ENCODE results near the gene FETUB. TPM values are rescaled to one million over a fixed set of nuclear protein-coding genes. Genes with fewer than 3 reads are reported as not detected.

Gene FETUB
- total RNA-seq, 1 donor from 2014 or later: not detected

- Mint-ChIP-seq H3K4me3 (ENCODE audit: unreplicated experiment) (no peak overlapping the region), H3K4me1 (ENCODE audit: low read depth, unreplicated experiment) (no peaks in the 10 kb centered on the region), H3K27ac (ENCODE audit: unreplicated experiment) (no peak overlapping the region), H3K36me3 (ENCODE audit: unreplicated experiment) (no peaks in the 10 kb centered on the region), H3K9me3 (ENCODE audit: unreplicated experiment) (no peaks in the 10 kb centered on the region), H3K27me3 (ENCODE audit: unreplicated experiment) (no peaks in the 10 kb centered on the region)
- TF ChIP-seq, protein P1, sequence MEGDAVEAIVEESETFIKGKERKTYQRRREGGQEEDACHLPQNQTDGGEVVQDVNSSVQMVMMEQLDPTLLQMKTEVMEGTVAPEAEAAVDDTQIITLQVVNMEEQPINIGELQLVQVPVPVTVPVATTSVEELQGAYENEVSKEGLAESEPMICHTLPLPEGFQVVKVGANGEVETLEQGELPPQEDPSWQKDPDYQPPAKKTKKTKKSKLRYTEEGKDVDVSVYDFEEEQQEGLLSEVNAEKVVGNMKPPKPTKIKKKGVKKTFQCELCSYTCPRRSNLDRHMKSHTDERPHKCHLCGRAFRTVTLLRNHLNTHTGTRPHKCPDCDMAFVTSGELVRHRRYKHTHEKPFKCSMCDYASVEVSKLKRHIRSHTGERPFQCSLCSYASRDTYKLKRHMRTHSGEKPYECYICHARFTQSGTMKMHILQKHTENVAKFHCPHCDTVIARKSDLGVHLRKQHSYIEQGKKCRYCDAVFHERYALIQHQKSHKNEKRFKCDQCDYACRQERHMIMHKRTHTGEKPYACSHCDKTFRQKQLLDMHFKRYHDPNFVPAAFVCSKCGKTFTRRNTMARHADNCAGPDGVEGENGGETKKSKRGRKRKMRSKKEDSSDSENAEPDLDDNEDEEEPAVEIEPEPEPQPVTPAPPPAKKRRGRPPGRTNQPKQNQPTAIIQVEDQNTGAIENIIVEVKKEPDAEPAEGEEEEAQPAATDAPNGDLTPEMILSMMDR (IDR thresholded peaks at IDR 0.05; ENCODE audit: partially characterized antibody, unreplicated experiment): no peak
- DNase-seq: no peak
Observed at GRCh38 chr3:186646106-186646505, 5.9 kb downstream of the FETUB start.

- no peak for DNase-seq
- no peak overlapping the region for H3K27ac Mint-ChIP-seq (ENCODE audit: unreplicated experiment)
- H3K36me3 Mint-ChIP-seq (ENCODE audit: unreplicated experiment): no peaks in the 10 kb centered on the region
- peaks cover 1% of the 10 kb centered on the region for H3K27me3 Mint-ChIP-seq (ENCODE audit: unreplicated experiment)
- H3K9me3 Mint-ChIP-seq (ENCODE audit: unreplicated experiment): no peaks in the 10 kb centered on the region
- TF ChIP-seq, protein P1 (IDR thresholded peaks at IDR 0.05; ENCODE audit: partially characterized antibody, unreplicated experiment): no peak
- H3K4me3 Mint-ChIP-seq (ENCODE audit: unreplicated experiment): no peak overlapping the region
- no peaks in the 10 kb centered on the region for H3K4me1 Mint-ChIP-seq (ENCODE audit: low read depth, unreplicated experiment)
Observed at GRCh38 chr3:186646841-186647240, 6.6 kb downstream of the FETUB start.

DNA sequence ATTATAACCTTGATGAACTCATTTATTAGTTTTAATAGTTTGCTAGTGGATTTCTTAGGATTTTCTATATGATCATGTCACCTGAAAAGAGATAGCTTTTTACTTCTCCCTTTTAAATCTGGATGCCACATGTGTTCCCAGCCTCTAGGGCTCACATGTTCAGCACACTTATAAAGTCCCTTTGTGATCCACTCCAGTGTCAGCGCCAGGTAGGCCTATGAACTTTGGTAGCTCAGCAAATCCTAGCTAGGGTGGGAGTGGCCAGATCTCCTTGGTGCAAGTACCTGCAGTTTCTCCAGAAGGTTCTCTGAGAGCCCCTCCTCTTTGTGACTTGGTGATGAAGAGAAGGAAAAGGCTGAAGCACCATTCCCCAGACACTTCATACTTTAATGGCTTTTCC is 8.7 kb downstream of the FETUB start:
- no peak overlapping the region for H3K27ac Mint-ChIP-seq (ENCODE audit: unreplicated experiment)
- no peak for DNase-seq
- H3K9me3 Mint-ChIP-seq (ENCODE audit: unreplicated experiment): no peaks in the 10 kb centered on the region
- TF ChIP-seq, protein P1 (IDR thresholded peaks at IDR 0.05; ENCODE audit: partially characterized antibody, unreplicated experiment): no peak
- no peaks in the 10 kb centered on the region for H3K36me3 Mint-ChIP-seq (ENCODE audit: unreplicated experiment)
- H3K27me3 Mint-ChIP-seq (ENCODE audit: unreplicated experiment): peaks cover 4% of the 10 kb centered on the region
- no peaks in the 10 kb centered on the region for H3K4me1 Mint-ChIP-seq (ENCODE audit: low read depth, unreplicated experiment)
- H3K4me3 Mint-ChIP-seq (ENCODE audit: unreplicated experiment): no peak overlapping the region

GRCh38 chr3:186651678-186652215 is 11.5 kb downstream of the FETUB start:
- H3K9me3 Mint-ChIP-seq (ENCODE audit: unreplicated experiment): no peaks in the 10 kb centered on the region
- TF ChIP-seq, protein P1 (IDR thresholded peaks at IDR 0.05; ENCODE audit: partially characterized antibody, unreplicated experiment): no peak
- H3K4me3 Mint-ChIP-seq (ENCODE audit: unreplicated experiment): no peak overlapping the region
- H3K27ac Mint-ChIP-seq (ENCODE audit: unreplicated experiment): no peak overlapping the region
- H3K36me3 Mint-ChIP-seq (ENCODE audit: unreplicated experiment): peaks cover 3% of the 10 kb centered on the region
- peaks cover 4% of the 10 kb centered on the region for H3K27me3 Mint-ChIP-seq (ENCODE audit: unreplicated experiment)
- no peak for DNase-seq
- no peaks in the 10 kb centered on the region for H3K4me1 Mint-ChIP-seq (ENCODE audit: low read depth, unreplicated experiment)

- H3K36me3 Mint-ChIP-seq (ENCODE audit: unreplicated experiment): peaks cover 3% of the 10 kb centered on the region
- H3K9me3 Mint-ChIP-seq (ENCODE audit: unreplicated experiment): peaks cover under 1% of the 10 kb centered on the region
- TF ChIP-seq, protein P1 (IDR thresholded peaks at IDR 0.05; ENCODE audit: partially characterized antibody, unreplicated experiment): no peak
- no peak for DNase-seq
- H3K4me1 Mint-ChIP-seq (ENCODE audit: low read depth, unreplicated experiment): no peaks in the 10 kb centered on the region
- peaks cover 4% of the 10 kb centered on the region for H3K27me3 Mint-ChIP-seq (ENCODE audit: unreplicated experiment)
- no peak overlapping the region for H3K4me3 Mint-ChIP-seq (ENCODE audit: unreplicated experiment)
- no peak overlapping the region for H3K27ac Mint-ChIP-seq (ENCODE audit: unreplicated experiment)
Observed at GRCh38 chr3:186653080-186653707, 13.0 kb downstream of the FETUB start.
